Activated T-helper 2 cell treated with anti-CD3 and anti-CD28 coated beads, Interferon-gamma antibody, Interleukin-2, Interleukin-4, amounts not matched to agents 10 μg/mL and 5 μg/mL and 100 μg/mL, durations not matched to agents 14 hours and 24 hours and 36 hours (primary cell): ENCODE data around the gene TNFRSF1A. TPM values are rescaled to one million over a fixed set of nuclear protein-coding genes. Genes with fewer than 3 reads are reported as not detected.

Source experiments
- DNase-seq: peaks from one replicate; pipeline ENCODE4 v3.0.0; 2021; ENCODE audit warnings: low spot score
- H3K27ac Mint-ChIP-seq: one replicate; pipeline ENCODE4 v1.8.0; 2021; ENCODE audit warnings: mixed read lengths
- H3K27me3 Mint-ChIP-seq: one replicate; pipeline ENCODE4 v1.8.0; 2021; ENCODE audit warnings: low read depth, mixed read lengths
- H3K36me3 Mint-ChIP-seq: one replicate; pipeline ENCODE4 v1.8.0; 2021; ENCODE audit warnings: low read depth, mixed read lengths
- H3K4me1 Mint-ChIP-seq: one replicate; pipeline ENCODE4 v1.8.0; 2021; ENCODE audit warnings: low read depth, mixed read lengths
- H3K4me3 Mint-ChIP-seq: one replicate; pipeline ENCODE4 v1.8.0; 2021; ENCODE audit warnings: low read depth, mild to moderate bottlenecking, moderate library complexity, mixed read lengths
- H3K9me3 Mint-ChIP-seq: one replicate; pipeline ENCODE4 v1.8.0; 2021; ENCODE audit warnings: mixed read lengths
- intact Hi-C: fragments of 100-400 bp; cut with micrococcal nuclease; formaldehyde crosslinking; loops from one replicate; pipeline ENCODE4 v1.15.1; 2023
- total RNA-seq: library from RNA; stranded (reverse); gene quantifications from 2 replicates; pipeline ENCODE4 v1.2.3, GENCODE V29; 2022

Gene TNFRSF1A
- total RNA-seq, 1 donor from 2014 or later: 37.6 TPM

GRCh38 chr12:6370576-6370935 is 28.7 kb upstream of the TNFRSF1A start:
- no peaks in the 10 kb centered on the region for H3K27me3 Mint-ChIP-seq
- no peaks in the 10 kb centered on the region for H3K9me3 Mint-ChIP-seq
- H3K36me3 Mint-ChIP-seq: no peaks in the 10 kb centered on the region
- DNase-seq: no peak
- H3K4me1 Mint-ChIP-seq: peaks cover 26% of the 10 kb centered on the region
- intact Hi-C loops: no loop called here
- H3K4me3 Mint-ChIP-seq: no peak overlapping the region
- no peak overlapping the region for H3K27ac Mint-ChIP-seq

- no peaks in the 10 kb centered on the region for H3K9me3 Mint-ChIP-seq
- peaks cover 26% of the 10 kb centered on the region for H3K4me1 Mint-ChIP-seq
- H3K4me3 Mint-ChIP-seq: no peak overlapping the region
- no peaks in the 10 kb centered on the region for H3K27me3 Mint-ChIP-seq
- intact Hi-C loops: no loop called here
- DNase-seq: no peak
- no peak overlapping the region for H3K27ac Mint-ChIP-seq
- H3K36me3 Mint-ChIP-seq: no peaks in the 10 kb centered on the region
Measured at GRCh38 chr12:6369916-6370575, 28.2 kb upstream of the TNFRSF1A start.

- H3K27ac Mint-ChIP-seq: no peak overlapping the region
- no peak overlapping the region for H3K4me3 Mint-ChIP-seq
- no peak for DNase-seq
- no peaks in the 10 kb centered on the region for H3K36me3 Mint-ChIP-seq
- no peaks in the 10 kb centered on the region for H3K9me3 Mint-ChIP-seq
- intact Hi-C loops: no loop called here
- no peaks in the 10 kb centered on the region for H3K27me3 Mint-ChIP-seq
- H3K4me1 Mint-ChIP-seq: peaks cover 28% of the 10 kb centered on the region
Measured at GRCh38 chr12:6368906-6369525, 27.1 kb upstream of the TNFRSF1A start.

DNA sequence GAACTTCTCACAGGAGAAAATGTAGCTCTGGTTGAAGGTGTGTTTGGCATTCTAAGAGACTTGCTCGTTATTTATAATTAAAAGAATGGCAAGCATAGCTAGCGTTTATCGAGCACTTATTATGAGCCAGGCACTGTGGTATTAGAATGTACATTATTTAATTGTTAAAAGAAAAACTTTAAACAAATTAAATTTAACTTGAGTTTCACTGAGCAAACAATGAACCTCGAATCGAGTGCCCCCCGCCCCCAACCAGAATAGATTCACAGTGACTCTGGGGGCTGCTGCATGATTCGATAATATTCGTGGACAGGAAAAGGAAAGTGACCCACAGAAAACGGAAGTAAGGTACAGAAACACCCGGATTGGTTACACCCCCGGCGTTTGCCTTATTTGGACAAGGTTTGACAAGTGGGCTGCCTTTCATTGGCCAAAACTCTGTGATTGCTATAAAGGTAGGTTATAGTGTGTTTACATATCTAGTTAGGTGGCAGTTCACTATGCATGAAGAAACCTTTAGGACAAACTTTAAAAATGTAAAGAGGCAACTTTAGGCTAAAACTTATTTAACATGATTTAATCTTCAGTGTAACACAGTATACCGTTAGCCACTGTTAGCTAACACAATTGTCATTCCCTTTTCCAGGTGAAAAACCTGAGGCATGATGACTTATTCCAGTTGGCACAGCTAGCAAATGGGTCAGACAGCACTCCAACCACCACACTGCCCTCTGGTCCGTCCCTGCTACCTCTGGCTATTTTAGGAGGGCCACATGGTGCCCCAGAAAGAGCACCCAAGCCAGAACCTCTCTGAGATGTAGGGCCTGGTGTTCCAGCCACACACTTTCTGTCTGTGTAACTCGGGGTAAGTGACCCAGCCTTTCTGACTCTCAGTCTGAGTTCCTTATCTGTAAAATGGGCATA is 26.4 kb upstream of the TNFRSF1A start:
- intact Hi-C loops: no loop called here
- Mint-ChIP-seq H3K27me3 (no peaks in the 10 kb centered on the region), H3K4me1 (peaks cover 30% of the 10 kb centered on the region), H3K36me3 (no peaks in the 10 kb centered on the region), H3K4me3 (no peak overlapping the region), H3K27ac (peak overlapping the region; percentile 30), H3K9me3 (no peaks in the 10 kb centered on the region)
- no peak for DNase-seq

- no peak for DNase-seq
- no peak overlapping the region for H3K27ac Mint-ChIP-seq
- H3K9me3 Mint-ChIP-seq: no peaks in the 10 kb centered on the region
- H3K4me3 Mint-ChIP-seq: no peak overlapping the region
- intact Hi-C loops: no loop called here
- no peaks in the 10 kb centered on the region for H3K36me3 Mint-ChIP-seq
- H3K4me1 Mint-ChIP-seq: peaks cover 24% of the 10 kb centered on the region
- H3K27me3 Mint-ChIP-seq: no peaks in the 10 kb centered on the region
Measured at GRCh38 chr12:6367065-6367968, 25.4 kb upstream of the TNFRSF1A start.

DNA sequence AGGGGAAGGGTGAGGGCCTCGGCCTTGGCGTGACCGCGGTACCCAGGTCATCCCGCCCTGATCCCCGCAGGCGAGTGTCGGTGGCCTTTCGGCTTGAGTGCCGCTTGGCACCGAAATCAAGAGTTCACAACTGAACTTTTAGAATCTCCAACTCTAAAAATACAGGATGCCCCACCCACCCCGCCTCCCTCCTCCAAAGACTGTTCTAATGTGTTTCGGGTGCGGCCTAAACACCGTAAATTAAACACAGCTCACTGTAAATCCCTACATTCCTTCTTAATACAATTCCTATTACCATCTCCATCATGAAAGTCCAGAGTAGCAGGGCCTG is 22.1 kb upstream of the TNFRSF1A start:
- intact Hi-C loops: loop anchor here (5.0 kb wide), 1 partner anchor 42 kb away; no protein-coding TSS in a partner anchor
- Mint-ChIP-seq H3K9me3 (no peaks in the 10 kb centered on the region), H3K4me1 (peaks cover 34% of the 10 kb centered on the region), H3K4me3 (peak overlapping the region; percentile 60), H3K27ac (no peak overlapping the region), H3K27me3 (peaks cover 3% of the 10 kb centered on the region), H3K36me3 (no peaks in the 10 kb centered on the region)
- DNase-seq: no peak

DNA sequence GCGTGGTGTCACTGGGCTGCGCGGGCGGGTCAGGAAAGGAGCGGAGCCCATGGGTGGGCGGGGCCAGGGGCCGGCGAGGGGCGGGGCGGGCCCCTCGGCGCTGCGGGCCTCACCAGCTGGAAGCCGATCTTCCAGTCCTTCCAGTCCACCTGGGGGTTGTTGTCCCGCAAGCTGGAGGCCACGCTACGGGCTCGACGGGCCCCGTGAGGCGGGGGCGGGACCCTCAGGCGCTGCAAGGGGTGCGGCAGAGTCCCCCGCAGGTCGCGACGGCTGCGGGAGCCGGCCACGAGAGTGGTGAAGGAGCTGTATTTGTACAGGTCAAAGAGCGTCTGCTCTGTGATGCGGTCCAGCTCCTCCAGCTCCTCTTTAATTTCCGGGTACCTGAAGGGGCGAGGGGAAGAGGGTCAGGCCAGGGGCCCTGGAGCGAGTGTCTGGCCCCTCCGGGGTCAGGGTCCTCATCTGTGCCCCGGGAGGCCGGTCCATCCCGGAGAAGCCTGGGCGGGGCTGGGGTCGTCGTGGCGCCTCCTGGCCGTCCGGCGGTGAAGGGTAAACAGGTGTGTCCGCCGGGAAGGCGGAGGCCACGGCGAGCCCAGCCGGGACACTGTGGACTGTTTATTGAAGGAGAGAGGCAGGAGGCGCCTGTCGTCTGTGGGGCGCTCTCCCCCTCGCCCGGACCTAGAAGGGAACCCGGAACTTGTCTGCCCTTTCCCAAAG is 21.6 kb upstream of the TNFRSF1A start:
- Mint-ChIP-seq H3K36me3 (no peaks in the 10 kb centered on the region), H3K4me1 (peaks cover 28% of the 10 kb centered on the region), H3K27me3 (peaks cover 3% of the 10 kb centered on the region), H3K27ac (no peak overlapping the region), H3K4me3 (peak overlapping the region; percentile 60), H3K9me3 (no peaks in the 10 kb centered on the region)
- peak; percentile 36 for DNase-seq
- intact Hi-C loops: loop anchor here (5.0 kb wide), 1 partner anchor 41 kb away; no protein-coding TSS in a partner anchor

DNA sequence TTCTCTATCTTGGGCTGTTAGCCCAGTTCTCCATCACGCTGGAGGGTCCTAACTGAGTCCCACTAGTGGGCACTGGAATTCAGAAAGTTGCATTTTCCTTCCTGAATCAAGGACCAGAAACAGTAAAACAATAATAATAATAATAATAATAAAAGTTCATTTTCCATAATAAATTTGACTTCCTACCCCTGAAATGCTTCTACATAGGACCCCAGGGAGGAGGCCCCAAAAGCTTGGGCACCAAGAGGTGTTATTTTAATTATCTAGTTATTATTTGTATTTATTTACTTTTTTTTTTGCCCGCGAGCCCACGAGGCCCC is 21.1 kb upstream of the TNFRSF1A start:
- Mint-ChIP-seq H3K4me3 (no peak overlapping the region), H3K36me3 (no peaks in the 10 kb centered on the region), H3K4me1 (peaks cover 24% of the 10 kb centered on the region), H3K27me3 (peaks cover 6% of the 10 kb centered on the region), H3K27ac (no peak overlapping the region), H3K9me3 (no peaks in the 10 kb centered on the region)
- intact Hi-C loops: loop anchor here (5.0 kb wide), 1 partner anchor 41 kb away; no protein-coding TSS in a partner anchor
- no peak for DNase-seq

DNA sequence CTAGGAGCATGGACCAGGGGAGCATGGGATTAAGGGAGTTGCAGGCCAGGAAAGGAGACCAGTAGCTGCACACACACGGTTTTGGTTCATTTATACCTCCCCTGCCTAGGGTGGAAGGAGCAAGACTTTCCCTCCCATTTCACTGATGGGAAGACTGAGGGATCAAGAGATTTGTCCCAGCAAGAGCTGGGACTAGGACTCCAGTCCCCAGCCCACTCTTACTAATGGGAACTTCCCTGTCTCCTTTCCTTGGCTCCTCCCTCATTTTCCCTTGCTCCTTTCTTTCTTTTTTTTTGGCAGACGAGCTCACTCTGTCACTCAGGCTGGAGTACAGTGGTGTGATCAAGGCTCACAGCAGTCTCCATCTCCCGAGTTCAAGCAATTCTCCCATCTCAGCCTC is 20.5 kb upstream of the TNFRSF1A start:
- no peak for DNase-seq
- Mint-ChIP-seq H3K4me1 (peaks cover 20% of the 10 kb centered on the region), H3K27me3 (peaks cover 7% of the 10 kb centered on the region), H3K9me3 (no peaks in the 10 kb centered on the region), H3K36me3 (no peaks in the 10 kb centered on the region), H3K27ac (peak overlapping the region; percentile 60), H3K4me3 (no peak overlapping the region)
- intact Hi-C loops: loop anchor here (5.0 kb wide), 1 partner anchor 40 kb away; no protein-coding TSS in a partner anchor

DNA sequence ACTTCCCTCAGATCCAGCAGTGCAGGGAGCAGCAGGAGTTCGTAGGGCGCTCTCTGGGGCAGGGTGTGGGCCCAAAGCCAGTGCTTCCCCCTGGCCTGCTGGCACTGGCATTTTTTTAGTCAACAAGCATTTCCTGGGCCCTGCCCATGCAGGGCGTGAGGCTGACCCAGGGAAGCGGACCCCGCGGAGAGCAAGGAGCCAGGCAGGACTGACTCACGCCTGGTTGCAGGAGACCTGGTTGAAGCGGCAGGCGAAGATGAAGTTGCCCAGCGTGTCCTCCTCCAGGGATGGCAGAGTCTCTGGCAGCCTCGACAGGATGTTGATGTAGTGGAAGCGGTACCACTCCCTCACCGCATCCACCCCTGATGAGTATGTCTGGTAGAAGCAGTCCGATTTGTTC is 20.0 kb upstream of the TNFRSF1A start:
- H3K36me3 Mint-ChIP-seq: no peaks in the 10 kb centered on the region
- H3K27me3 Mint-ChIP-seq: peaks cover 9% of the 10 kb centered on the region
- H3K27ac Mint-ChIP-seq: peak overlapping the region; percentile 60
- no peak for DNase-seq
- peak overlapping the region; percentile 15 for H3K4me3 Mint-ChIP-seq
- intact Hi-C loops: loop anchor here (2.0 to 5.0 kb wide), 2 partner anchors 21 to 40 kb away; no protein-coding TSS in a partner anchor
- peaks cover 17% of the 10 kb centered on the region for H3K4me1 Mint-ChIP-seq
- no peaks in the 10 kb centered on the region for H3K9me3 Mint-ChIP-seq

- DNase-seq: no peak
- Mint-ChIP-seq H3K9me3 (no peaks in the 10 kb centered on the region), H3K4me1 (peaks cover 20% of the 10 kb centered on the region), H3K4me3 (no peak overlapping the region), H3K36me3 (no peaks in the 10 kb centered on the region), H3K27me3 (peaks cover 16% of the 10 kb centered on the region), H3K27ac (no peak overlapping the region)
- intact Hi-C loops: loop anchor here (2.0 to 5.0 kb wide), 2 partner anchors 20 to 39 kb away; no protein-coding TSS in a partner anchor
Measured at GRCh38 chr12:6360578-6361490, 19.0 kb upstream of the TNFRSF1A start.
